ENCODE data around the gene NDUFA12. TPM values are rescaled to one million over a fixed set of nuclear protein-coding genes. Genes with fewer than 3 reads are reported as not detected.

The NDUFA12 gene
- total and polyA plus RNA-seq, 2 of the 4 experiments (the other 2 are of a cell fraction) = 116 to 135 TPM

DNA sequence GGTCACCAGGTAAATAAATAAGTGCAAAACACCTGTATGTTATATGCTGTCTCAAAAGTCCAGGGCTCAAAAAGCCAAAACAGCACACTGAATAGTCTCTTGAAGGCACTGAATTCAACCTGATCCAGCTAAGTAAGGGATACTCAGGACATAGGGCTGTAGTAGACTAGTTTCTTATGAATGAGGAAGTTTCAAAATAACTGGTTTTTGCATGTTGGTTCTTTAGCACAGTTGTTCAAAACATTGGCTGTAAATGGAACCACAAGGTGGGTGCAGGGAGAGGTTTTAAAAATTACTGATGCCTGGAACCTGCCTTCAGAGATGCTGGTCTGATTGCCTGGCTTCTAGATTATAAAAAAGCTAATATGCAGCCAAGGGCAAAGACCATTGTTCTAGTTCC, 34.1 kb downstream of the NDUFA12 start:
- Histone ChIP-seq H3K9ac (ENCODE audit: low read depth, low read length) (no peak overlapping the region), H3K4me3 (ENCODE audit: insufficient read depth, low read depth, low read length) (no peak overlapping the region), H3K18ac (ENCODE audit: low read depth, low read length) (no peak overlapping the region), H3K4me1 (ENCODE audit: control insufficient read depth, insufficient read depth, low read length) (no peaks in the 10 kb centered on the region), H2BK15ac (ENCODE audit: low read depth, low read length) (no peak overlapping the region), H3K27ac (ENCODE audit: insufficient read depth, low read length) (no peak overlapping the region), H2BK120ac (ENCODE audit: low read depth, low read length) (no peak overlapping the region), H3K4ac (ENCODE audit: low read depth, low read length) (no peak overlapping the region), H2AK9ac (replicated peaks; ENCODE audit: low read depth, low read length, poor library complexity) (no peak overlapping the region), H4K8ac (ENCODE audit: low read depth in 2 of 2, low read length in 2 of 2) (no peak overlapping the region), H4K5ac (ENCODE audit: low read depth, low read length) (no peak overlapping the region), H3K56ac (ENCODE audit: extremely low read depth, insufficient read depth, low read length) (no peak overlapping the region), H3K9me1 (ENCODE audit: insufficient read depth, low read length) (no peaks in the 10 kb centered on the region), H4K20me1 (ENCODE audit: insufficient read depth, low read length) (no peaks in the 10 kb centered on the region), H3K36me3 (ENCODE audit: control insufficient read depth, insufficient read depth, low read length) (peaks cover 7% of the 10 kb centered on the region), H3K9me3 (ENCODE audit: control insufficient read depth, insufficient read depth, low read length) (no peaks in the 10 kb centered on the region), H2BK20ac (ENCODE audit: low read depth, low read length) (no peak overlapping the region), H3K27me3 (ENCODE audit: control insufficient read depth, insufficient read depth, low read length) (no peaks in the 10 kb centered on the region), H2AK5ac (ENCODE audit: low read depth, low read length) (no peak overlapping the region), H3K4me2 (ENCODE audit: low read depth, low read length) (no peak overlapping the region), H2AFZ (replicated peaks; ENCODE audit: low read length, poor library complexity) (no peak overlapping the region), H2BK5ac (ENCODE audit: low read depth, low read length, poor library complexity, severe bottlenecking) (no peak overlapping the region), H3K79me1 (ENCODE audit: low read depth in 1 of 2, low read length in 2 of 2) (0 out of 4 replicates have a peak, but pooled peaks cover 0 to 6% of the 10 kb centered on the region in 2 experiments), H4K91ac (ENCODE audit: insufficient read depth, low read depth, low read length) (no peak overlapping the region), H3K14ac (replicated peaks; ENCODE audit: low read depth, low read length) (no peak overlapping the region), H3K23ac (ENCODE audit: low read depth, low read length) (no peak overlapping the region)
- DNase-seq = no peak
- ATAC-seq (ENCODE audit: low read depth) = no peak
- intact Hi-C loops (cut with micrococcal nuclease) (no loop called here), dilution Hi-C loops (cut with HindIII; ENCODE audit: low sequenced_read_pairs, unreplicated experiment) (no loop called here), in situ Hi-C loops (cut with MboI; ENCODE audit: low sequenced_read_pairs) (no loop called here)
- no TSS peak for BruUV-seq (replicated peaks)
- POLR2A ChIA-PET (ENCODE audit: unreplicated experiment) = no interaction called here
- TF ChIP-seq MXI1 (IDR thresholded peaks at IDR 0.05; ENCODE audit: borderline replicate concordance, low read depth, low read length) = no peak
- TF ChIP-seq CEBPB (IDR thresholded peaks at IDR 0.05; ENCODE audit: low read depth, low read length) = no peak
- no peak for TF ChIP-seq SMC3 (IDR thresholded peaks at IDR 0.05; ENCODE audit: low read depth, low read length)
- no peak for TF ChIP-seq FOS (IDR thresholded peaks at IDR 0.05; ENCODE audit: low read depth, low read length)
- TF ChIP-seq MAZ (IDR thresholded peaks at IDR 0.05; ENCODE audit: borderline replicate concordance, low read depth, low read length) = no peak
- no peak for TF ChIP-seq MAFK (IDR thresholded peaks at IDR 0.05; ENCODE audit: low read depth, low read length)
- TF ChIP-seq, protein P1, sequence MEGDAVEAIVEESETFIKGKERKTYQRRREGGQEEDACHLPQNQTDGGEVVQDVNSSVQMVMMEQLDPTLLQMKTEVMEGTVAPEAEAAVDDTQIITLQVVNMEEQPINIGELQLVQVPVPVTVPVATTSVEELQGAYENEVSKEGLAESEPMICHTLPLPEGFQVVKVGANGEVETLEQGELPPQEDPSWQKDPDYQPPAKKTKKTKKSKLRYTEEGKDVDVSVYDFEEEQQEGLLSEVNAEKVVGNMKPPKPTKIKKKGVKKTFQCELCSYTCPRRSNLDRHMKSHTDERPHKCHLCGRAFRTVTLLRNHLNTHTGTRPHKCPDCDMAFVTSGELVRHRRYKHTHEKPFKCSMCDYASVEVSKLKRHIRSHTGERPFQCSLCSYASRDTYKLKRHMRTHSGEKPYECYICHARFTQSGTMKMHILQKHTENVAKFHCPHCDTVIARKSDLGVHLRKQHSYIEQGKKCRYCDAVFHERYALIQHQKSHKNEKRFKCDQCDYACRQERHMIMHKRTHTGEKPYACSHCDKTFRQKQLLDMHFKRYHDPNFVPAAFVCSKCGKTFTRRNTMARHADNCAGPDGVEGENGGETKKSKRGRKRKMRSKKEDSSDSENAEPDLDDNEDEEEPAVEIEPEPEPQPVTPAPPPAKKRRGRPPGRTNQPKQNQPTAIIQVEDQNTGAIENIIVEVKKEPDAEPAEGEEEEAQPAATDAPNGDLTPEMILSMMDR (conservative IDR thresholded peaks at IDR 0.05; ENCODE audit: low read depth, low read length) = no peak
- no peak for TF ChIP-seq CHD1 (IDR thresholded peaks at IDR 0.05; ENCODE audit: low read depth, low read length)
- TF ChIP-seq RCOR1 (IDR thresholded peaks at IDR 0.05; ENCODE audit: insufficient replicate concordance, low read length) = no peak
- TF ChIP-seq POLR2A (IDR thresholded peaks at IDR 0.05; ENCODE audit: low read depth, low read length) = no peak
- TF ChIP-seq, protein P2, sequence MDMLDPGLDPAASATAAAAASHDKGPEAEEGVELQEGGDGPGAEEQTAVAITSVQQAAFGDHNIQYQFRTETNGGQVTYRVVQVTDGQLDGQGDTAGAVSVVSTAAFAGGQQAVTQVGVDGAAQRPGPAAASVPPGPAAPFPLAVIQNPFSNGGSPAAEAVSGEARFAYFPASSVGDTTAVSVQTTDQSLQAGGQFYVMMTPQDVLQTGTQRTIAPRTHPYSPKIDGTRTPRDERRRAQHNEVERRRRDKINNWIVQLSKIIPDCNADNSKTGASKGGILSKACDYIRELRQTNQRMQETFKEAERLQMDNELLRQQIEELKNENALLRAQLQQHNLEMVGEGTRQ (IDR thresholded peaks at IDR 0.05; ENCODE audit: low read depth, low read length) = no peak
- no peak for TF ChIP-seq RAD21 (IDR thresholded peaks at IDR 0.05; ENCODE audit: low read length)
- no peak for TF ChIP-seq RFX5 (IDR thresholded peaks at IDR 0.05; ENCODE audit: low read depth, low read length)
- TF ChIP-seq NFE2L2 (IDR thresholded peaks at IDR 0.05; ENCODE audit: low read depth, low read length) = no peak
- TF ChIP-seq, protein P3, sequence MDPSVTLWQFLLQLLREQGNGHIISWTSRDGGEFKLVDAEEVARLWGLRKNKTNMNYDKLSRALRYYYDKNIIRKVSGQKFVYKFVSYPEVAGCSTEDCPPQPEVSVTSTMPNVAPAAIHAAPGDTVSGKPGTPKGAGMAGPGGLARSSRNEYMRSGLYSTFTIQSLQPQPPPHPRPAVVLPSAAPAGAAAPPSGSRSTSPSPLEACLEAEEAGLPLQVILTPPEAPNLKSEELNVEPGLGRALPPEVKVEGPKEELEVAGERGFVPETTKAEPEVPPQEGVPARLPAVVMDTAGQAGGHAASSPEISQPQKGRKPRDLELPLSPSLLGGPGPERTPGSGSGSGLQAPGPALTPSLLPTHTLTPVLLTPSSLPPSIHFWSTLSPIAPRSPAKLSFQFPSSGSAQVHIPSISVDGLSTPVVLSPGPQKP (IDR thresholded peaks at IDR 0.05; ENCODE audit: borderline replicate concordance, low read depth, low read length) = no peak
- no peak for TF ChIP-seq BHLHE40 (IDR thresholded peaks at IDR 0.05; ENCODE audit: low read depth, low read length)
- CTCF ChIA-PET = no interaction called here
